HEK293 (cell line): Measurements from ENCODE around the gene C5orf47.

Experiments
- MZF1 ChIP-seq: fragments of 450-650 bp; formaldehyde crosslinking; IDR thresholded peaks from 2 replicates; pipeline ENCODE4 v1.5.1; 2017; ENCODE audit warnings: missing biosample characterization, missing genetic modification characterization, borderline replicate concordance
- ZBTB7A ChIP-seq: fragments of 450-650 bp; formaldehyde crosslinking; IDR thresholded peaks from 2 replicates; pipeline ENCODE4 v1.5.1; 2016; ENCODE audit warnings: low read depth, missing biosample characterization, missing genetic modification characterization
- ZNF621 ChIP-seq: fragments of 450-650 bp; formaldehyde crosslinking; IDR thresholded peaks from 2 replicates; pipeline ENCODE4 v1.5.1; 2017; ENCODE audit warnings: missing biosample characterization, missing genetic modification characterization
- ZNF629 ChIP-seq: fragments of 450-650 bp; formaldehyde crosslinking; IDR thresholded peaks from 2 replicates; pipeline ENCODE4 v1.5.1; 2017; ENCODE audit warnings: missing biosample characterization, missing genetic modification characterization
- TF ChIP-seq, protein P1 (sequence below): IDR thresholded peaks from 2 replicates; pipeline ENCODE4 v1.6.1; 2011; ENCODE audit warnings: mild to moderate bottlenecking, low read depth, low read length, borderline replicate concordance
- TF ChIP-seq, protein P2 (sequence below): fragments of 450-650 bp; formaldehyde crosslinking; IDR thresholded peaks from 2 replicates; pipeline ENCODE4 v1.5.1; 2016; ENCODE audit warnings: missing biosample characterization, missing genetic modification characterization
- TF ChIP-seq, protein P3 (sequence below): fragments of 450-650 bp; formaldehyde crosslinking; IDR thresholded peaks from 2 replicates; pipeline ENCODE4 v1.5.1; 2016; ENCODE audit warnings: missing biosample characterization, missing genetic modification characterization
- TF ChIP-seq, protein P4 (sequence below): fragments of 450-650 bp; formaldehyde crosslinking; IDR thresholded peaks from 2 replicates; pipeline ENCODE4 v1.5.1; 2016; ENCODE audit warnings: missing biosample characterization, missing genetic modification characterization
- TF ChIP-seq, protein P5 (sequence below): fragments of 450-650 bp; formaldehyde crosslinking; IDR thresholded peaks from 2 replicates; pipeline ENCODE4 v1.5.1; 2016; ENCODE audit warnings: missing biosample characterization, missing genetic modification characterization

DNA sequence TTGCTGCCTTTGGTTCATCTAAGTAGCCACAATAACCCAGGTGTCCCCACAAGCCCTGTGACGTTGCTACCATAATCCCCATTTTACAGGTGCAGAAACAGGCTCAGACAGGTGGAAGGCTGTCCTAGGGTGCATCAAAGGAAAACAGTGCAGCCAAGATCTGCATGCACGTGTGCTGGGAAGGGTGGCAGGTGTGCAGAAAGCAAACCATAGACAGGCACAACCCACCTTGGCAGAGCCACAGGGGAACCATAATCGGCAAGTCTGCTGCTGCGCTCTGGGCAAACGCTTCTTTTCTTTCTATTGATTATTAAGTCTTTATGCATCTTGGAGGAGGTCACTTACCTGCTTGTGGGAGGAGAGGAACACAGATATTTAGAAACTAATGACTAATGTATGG lies 63.7 kb downstream of the C5orf47 start:
- TF ChIP-seq, protein P1, sequence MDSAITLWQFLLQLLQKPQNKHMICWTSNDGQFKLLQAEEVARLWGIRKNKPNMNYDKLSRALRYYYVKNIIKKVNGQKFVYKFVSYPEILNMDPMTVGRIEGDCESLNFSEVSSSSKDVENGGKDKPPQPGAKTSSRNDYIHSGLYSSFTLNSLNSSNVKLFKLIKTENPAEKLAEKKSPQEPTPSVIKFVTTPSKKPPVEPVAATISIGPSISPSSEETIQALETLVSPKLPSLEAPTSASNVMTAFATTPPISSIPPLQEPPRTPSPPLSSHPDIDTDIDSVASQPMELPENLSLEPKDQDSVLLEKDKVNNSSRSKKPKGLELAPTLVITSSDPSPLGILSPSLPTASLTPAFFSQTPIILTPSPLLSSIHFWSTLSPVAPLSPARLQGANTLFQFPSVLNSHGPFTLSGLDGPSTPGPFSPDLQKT, result no peak
- TF ChIP-seq, protein P2, sequence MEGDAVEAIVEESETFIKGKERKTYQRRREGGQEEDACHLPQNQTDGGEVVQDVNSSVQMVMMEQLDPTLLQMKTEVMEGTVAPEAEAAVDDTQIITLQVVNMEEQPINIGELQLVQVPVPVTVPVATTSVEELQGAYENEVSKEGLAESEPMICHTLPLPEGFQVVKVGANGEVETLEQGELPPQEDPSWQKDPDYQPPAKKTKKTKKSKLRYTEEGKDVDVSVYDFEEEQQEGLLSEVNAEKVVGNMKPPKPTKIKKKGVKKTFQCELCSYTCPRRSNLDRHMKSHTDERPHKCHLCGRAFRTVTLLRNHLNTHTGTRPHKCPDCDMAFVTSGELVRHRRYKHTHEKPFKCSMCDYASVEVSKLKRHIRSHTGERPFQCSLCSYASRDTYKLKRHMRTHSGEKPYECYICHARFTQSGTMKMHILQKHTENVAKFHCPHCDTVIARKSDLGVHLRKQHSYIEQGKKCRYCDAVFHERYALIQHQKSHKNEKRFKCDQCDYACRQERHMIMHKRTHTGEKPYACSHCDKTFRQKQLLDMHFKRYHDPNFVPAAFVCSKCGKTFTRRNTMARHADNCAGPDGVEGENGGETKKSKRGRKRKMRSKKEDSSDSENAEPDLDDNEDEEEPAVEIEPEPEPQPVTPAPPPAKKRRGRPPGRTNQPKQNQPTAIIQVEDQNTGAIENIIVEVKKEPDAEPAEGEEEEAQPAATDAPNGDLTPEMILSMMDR (tag by site-specific recombination), result no peak
- TF ChIP-seq, protein P3, sequence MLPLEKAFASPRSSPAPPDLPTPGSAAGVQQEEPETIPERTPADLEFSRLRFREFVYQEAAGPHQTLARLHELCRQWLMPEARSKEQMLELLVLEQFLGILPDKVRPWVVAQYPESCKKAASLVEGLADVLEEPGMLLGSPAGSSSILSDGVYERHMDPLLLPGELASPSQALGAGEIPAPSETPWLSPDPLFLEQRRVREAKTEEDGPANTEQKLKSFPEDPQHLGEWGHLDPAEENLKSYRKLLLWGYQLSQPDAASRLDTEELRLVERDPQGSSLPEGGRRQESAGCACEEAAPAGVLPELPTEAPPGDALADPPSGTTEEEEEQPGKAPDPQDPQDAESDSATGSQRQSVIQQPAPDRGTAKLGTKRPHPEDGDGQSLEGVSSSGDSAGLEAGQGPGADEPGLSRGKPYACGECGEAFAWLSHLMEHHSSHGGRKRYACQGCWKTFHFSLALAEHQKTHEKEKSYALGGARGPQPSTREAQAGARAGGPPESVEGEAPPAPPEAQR (tag by site-specific recombination), result no peak
- TF ChIP-seq, protein P4, sequence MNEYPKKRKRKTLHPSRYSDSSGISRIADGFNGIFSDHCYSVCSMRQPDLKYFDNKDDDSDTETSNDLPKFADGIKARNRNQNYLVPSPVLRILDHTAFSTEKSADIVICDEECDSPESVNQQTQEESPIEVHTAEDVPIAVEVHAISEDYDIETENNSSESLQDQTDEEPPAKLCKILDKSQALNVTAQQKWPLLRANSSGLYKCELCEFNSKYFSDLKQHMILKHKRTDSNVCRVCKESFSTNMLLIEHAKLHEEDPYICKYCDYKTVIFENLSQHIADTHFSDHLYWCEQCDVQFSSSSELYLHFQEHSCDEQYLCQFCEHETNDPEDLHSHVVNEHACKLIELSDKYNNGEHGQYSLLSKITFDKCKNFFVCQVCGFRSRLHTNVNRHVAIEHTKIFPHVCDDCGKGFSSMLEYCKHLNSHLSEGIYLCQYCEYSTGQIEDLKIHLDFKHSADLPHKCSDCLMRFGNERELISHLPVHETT (tag by site-specific recombination), result no peak
- TF ChIP-seq ZNF629 (no peak), ZNF621 (tag by site-specific recombination) (no peak), ZBTB7A (tag by site-specific recombination) (no peak), MZF1 (tag by site-specific recombination) (no peak)
- TF ChIP-seq, protein P5, sequence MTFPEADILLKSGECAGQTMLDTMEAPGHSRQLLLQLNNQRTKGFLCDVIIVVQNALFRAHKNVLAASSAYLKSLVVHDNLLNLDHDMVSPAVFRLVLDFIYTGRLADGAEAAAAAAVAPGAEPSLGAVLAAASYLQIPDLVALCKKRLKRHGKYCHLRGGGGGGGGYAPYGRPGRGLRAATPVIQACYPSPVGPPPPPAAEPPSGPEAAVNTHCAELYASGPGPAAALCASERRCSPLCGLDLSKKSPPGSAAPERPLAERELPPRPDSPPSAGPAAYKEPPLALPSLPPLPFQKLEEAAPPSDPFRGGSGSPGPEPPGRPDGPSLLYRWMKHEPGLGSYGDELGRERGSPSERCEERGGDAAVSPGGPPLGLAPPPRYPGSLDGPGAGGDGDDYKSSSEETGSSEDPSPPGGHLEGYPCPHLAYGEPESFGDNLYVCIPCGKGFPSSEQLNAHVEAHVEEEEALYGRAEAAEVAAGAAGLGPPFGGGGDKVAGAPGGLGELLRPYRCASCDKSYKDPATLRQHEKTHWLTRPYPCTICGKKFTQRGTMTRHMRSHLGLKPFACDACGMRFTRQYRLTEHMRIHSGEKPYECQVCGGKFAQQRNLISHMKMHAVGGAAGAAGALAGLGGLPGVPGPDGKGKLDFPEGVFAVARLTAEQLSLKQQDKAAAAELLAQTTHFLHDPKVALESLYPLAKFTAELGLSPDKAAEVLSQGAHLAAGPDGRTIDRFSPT (tag by site-specific recombination), result no peak
